NOMO-1 (cell line): Measurements from ENCODE around the gene TBC1D9.
"Not testable (repeated sequence)": the region's sequence is repeated elsewhere in the genome, so short reads cannot be mapped to it uniquely, and the experiment has no call there.

ENCODE experiments used
- DNase-seq, 2 experiments: peaks; one replicate each; lab custom pipeline; 2025; ENCODE audit not compliant: unreplicated experiment in 2 of 2; lab: John Stamatoyannopoulos, UW

Gene TBC1D9

DNA sequence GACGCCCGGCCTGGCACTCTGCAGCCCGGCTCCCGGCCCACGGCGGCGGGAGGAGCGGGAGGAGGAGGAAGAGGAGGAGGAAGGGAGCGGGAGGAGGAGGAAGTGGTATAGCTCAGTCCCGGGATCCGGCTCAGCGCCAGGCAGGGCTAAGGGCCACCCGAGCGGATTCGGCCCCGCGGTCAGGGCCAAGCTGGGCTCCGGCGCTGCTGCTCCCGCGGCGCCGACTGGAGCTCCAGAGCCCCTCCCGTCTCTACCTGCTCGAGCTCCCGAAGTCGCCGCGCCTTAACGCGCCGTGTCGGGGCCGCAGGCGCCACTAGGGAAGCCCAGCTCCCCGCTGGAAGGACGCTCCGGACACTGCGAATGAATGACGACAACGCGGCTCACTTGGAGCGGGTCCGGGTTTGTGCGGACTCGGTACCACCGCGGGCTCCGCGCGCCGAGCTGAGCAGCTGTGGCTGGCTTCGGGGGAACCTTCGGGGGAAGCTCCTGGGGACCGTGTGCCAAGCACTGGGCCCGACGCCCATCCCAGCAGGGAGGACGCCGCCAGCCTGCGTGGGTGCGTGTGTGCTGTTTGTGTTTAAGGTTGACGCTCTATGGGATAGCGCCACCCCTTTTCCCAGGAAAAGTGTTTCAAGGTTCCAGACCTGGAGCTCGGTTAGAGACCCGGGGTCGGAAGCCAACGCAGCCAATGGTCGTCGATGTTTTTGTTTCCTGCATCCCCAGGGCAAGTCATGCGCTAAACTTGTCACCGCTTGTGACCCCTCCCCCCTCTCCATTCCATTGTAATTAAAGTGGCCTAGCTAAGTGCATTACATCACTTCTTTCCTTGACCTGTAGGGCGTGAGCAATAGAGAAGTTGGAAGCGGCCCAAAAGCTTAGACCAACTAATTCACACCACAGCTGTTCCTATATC lies at the start of gene TBC1D9:
Gene TBC1D9 (minus strand): TSS at position 67 of the 913 bp plus-strand sequence. CDS start 340 bp downstream, outside the sequence.
- DNase-seq, result peak; percentile 76 to 85

- no peak for DNase-seq
Measured at GRCh38 chr4:140805293-140805692, 49.1 kb upstream of the TBC1D9 start.

GRCh38 chr4:140802591-140802990 lies 46.4 kb upstream of the TBC1D9 start:
- DNase-seq, result no peak

DNA sequence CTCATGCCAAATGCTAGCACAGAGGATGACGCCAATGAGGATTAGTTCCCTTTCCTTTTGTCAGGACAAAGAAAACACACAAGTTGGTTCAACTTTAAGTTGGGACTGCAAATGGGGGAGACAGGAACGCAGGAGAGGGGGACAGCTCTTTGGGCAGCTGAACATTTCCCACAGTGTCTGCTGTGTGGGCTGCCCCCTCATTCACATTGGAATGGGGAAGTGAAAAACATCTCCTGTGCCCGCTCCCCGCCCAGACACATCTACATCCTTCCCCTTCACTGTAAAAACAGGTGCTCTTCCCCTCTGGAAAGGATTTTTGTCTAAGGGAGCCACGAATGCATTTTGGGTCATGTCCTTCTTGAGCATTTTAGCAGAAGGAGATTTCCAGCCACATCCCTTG lies 44.5 kb upstream of the TBC1D9 start:
- peak; percentile 58 to 59 for DNase-seq

- DNase-seq, result no peak
Measured at GRCh38 chr4:140799686-140800225, 43.6 kb upstream of the TBC1D9 start.

- DNase-seq, result no peak
Measured at GRCh38 chr4:140793291-140793690, 37.1 kb upstream of the TBC1D9 start.

GRCh38 chr4:140790765-140791164 lies 34.6 kb upstream of the TBC1D9 start:
- DNase-seq, result peak; percentile 91 to 96

DNA sequence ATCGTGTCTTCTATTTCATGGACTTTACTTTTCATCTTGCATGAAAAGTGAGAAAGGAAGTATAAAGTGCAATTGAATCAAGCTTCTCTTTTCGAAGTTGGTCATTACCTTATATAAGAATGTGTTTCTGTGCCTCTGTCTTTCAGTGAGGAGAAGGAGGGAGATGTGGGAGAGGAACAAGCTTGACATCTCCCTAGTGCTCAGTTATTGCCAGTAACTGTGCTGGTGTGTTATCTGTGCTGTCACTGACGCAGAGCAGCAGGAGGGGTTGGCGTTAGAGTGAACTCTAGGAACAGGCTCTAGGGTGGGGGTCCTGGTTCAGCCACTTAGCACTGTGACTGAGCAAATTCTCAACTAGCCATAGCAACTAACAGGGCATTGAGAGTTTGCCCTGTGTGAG lies 34.0 kb upstream of the TBC1D9 start:
- peak; percentile 11 to 31 for DNase-seq

- peak; percentile 44 to 89 for DNase-seq
Measured at GRCh38 chr4:140789759-140790158, 33.6 kb upstream of the TBC1D9 start.

DNA sequence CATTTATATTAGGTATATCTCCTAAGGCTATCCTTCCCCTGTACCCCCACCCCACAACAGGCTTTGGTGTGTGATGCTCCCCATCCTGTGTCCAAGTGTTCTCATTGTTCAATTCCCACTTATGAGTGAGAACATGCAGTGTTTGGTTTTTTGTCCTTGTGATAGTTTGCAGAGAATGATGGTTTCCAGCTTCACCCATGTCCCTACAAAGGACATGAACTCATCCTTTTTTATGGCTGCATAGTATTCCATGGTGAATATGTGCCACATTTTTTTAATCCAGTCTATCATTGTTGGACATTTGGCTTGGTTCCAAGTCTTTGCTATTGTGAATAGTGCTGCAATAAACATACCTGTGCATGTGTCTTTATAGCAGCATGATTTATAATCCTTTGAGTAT lies 26.6 kb upstream of the TBC1D9 start:
- DNase-seq, result not testable (repeated sequence)

DNA sequence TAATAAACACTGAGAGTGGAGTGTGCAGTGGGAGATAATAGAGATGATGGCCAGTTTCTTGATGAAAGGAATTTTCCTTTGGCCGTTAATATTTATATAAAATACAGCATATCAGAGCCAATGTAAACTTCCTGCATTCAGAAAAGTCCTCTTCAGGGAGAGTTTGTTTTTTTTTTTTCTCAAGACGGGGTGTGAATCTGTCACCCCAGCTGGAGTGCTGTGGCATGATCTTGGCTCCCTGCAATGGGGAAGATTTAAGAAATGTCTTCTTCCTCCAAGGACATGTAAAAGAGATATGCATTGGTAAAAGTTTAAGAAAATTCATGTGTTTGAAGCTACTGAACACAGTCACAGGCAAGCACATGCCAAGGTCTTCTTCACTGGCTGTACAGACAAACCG lies 25.4 kb upstream of the TBC1D9 start:
- no peak for DNase-seq

DNA sequence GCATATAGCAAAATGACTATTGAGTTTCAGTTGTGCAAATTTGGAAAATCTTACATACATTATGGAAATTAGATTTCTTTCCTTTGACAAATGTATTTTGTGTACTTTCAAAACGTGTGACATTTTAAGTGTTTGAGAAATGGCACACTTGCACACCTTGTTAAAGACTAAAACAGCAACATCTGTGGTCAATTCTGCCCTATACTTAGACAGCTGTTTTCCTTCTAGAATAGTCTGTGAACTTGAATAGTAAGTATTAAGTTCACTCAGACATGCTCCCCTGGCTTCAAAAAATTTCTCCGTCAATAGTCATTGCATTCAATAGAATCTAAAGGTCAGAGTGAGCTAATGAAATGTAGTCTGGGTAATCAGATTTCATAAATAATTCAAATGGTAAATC lies 21.7 kb upstream of the TBC1D9 start:
- DNase-seq, result no peak

- no peak for DNase-seq
Measured at GRCh38 chr4:140777386-140777785, 21.2 kb upstream of the TBC1D9 start.

DNA sequence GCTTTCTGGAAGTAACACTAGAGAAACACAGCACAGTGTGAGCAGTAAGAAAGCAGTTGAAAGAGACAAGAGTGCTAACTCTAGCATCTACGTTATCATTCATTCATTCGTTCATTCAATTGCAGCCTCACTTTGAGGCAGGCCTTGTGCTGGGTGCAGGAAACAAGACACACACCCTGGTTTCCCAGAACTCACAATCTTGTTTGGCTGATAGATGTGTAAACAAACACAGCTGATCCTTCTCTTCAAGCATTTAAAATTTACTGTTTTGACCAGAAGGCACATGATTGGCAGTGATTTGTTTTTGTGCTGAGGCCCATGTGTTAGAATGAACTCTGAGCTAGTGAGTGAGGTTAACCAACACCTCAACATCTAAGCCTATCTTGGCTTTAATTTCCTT lies 20.4 kb upstream of the TBC1D9 start:
- DNase-seq, result no peak

DNA sequence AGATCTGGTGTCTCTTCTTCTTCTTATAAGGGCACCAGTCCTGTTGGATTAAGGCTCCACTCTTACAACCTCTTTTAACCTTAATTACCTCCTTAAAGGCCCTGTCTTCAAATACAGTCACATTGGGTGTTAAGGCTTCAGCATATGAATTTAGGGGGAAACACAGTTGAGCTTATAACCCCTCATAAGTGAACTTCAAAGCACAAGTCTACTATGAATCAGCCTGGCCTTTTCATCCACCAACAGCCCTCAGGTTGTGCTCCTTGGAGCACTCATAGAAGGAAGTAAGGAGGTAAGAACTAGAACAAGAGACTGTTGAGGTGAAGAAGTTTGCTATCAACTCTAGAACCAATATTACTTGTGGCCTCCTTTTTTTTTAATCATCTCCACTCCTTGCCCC lies 18.8 kb upstream of the TBC1D9 start:
- DNase-seq, result no peak

GRCh38 chr4:140774510-140774909 lies 18.3 kb upstream of the TBC1D9 start:
- DNase-seq, result no peak

DNA sequence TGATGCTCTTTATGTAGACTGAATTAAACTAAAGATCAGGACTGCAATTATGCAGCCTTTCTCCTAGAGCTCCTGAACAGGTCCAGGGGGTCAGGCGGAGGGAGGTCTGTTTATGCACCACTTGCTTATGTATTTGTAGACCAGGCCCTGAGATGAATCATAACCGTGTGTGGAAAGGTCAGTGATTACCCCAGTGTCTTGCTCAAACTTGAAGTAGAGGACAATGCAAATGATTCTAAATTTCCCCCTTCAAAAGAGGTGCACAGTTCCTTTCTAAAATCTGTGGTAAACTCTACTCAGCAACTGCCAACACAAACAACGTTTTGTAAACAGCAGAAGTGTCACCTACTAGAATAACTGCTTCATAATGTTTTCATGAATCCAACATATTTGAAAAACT lies 13.0 kb upstream of the TBC1D9 start:
- no peak for DNase-seq

DNA sequence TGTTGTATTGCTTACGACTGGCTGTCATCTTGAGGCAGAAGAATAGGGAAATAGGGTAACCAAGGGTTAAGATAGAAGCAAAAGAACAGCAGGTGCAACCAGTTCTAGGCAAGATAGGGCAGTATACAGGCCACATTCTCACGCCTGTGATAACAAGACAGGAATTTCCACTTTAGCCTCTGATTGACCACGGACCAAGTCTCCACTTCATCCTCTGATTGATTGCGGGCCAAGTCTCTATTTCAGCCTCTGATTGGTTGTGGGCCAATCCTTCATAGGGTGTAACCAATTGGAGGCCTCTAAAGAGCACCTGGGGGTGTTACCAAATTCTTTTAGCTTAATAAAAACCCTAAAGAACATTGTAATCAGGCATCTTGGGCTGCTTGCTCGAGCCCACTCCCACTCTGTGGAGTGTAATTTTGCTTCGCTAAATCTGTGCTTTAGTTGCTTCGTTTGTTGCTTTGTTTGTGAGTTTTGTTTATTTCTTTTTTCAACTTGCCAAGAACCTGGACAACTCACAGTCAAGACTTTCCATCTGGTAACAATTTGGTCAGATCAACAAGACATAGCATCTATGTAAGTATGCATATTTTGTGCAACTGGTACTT lies 8.7 kb upstream of the TBC1D9 start:
- no peak for DNase-seq

GRCh38 chr4:140762202-140762601 lies 6.0 kb upstream of the TBC1D9 start:
- DNase-seq, result no peak

DNA sequence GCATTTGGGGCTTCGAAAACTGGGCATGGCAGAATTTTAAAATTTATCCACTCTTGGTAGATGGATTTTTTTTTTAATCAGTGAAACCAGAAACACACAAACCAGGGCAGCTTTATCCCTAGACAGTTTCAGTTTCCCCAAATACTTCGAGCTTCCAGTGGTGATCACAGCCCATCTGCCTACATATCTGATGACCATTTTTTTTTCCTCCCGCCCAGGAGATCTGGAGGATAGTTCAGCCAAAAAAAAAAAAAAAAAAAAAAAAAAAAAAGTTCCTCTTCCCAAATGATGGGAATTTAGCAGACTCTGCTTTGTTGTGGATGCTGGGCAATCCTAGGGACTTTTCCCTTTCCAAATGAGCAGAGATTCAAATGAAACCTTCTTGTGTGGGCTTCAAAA lies 1.0 kb upstream of the TBC1D9 start:
- no peak for DNase-seq

- peak; percentile 12 to 57 for DNase-seq
Measured at GRCh38 chr4:140755774-140756318, 339 bp downstream of the TBC1D9 start.
